Muscle layer of duodenum (tissue), 2 donors: ENCODE data around the gene OR10H1.
A peak's percentile ranks its signal among the peaks of the same experiment; 100 is the strongest.
"Not testable (repeated sequence)": the region's sequence is repeated elsewhere in the genome, so short reads cannot be mapped to it uniquely, and the experiment has no call there.

Experiments used
- H3K27ac ChIP-seq: one replicate; pipeline ENCODE4 v1.7.0; 2013; ENCODE audit warnings: mild to moderate bottlenecking, low read length
- H3K27me3 ChIP-seq: one replicate; pipeline ENCODE4 v1.7.0; 2013; ENCODE audit warnings: low read depth, mild to moderate bottlenecking, control low read depth, low read length
- H3K36me3 ChIP-seq, 2 donors: one replicate each; pipeline ENCODE4 v1.7.0; 2013; ENCODE audit warnings: low read length in 2 of 2, control low read depth in 1 of 2, mild to moderate bottlenecking in 1 of 2; ENCODE audit not compliant: insufficient read depth in 2 of 2, control insufficient read depth in 1 of 2
- H3K4me1 ChIP-seq, 2 donors: one replicate each; pipeline ENCODE4 v1.7.0; 2013; ENCODE audit warnings: low read length in 2 of 2, mild to moderate bottlenecking in 2 of 2, control low read depth in 1 of 2, moderate library complexity in 1 of 2; ENCODE audit not compliant: insufficient read depth in 2 of 2, control insufficient read depth in 1 of 2
- H3K4me3 ChIP-seq, 2 donors: one replicate each; pipeline ENCODE4 v1.7.0; 2013; ENCODE audit warnings: low read length in 2 of 2, low read depth in 1 of 2, mild to moderate bottlenecking in 1 of 2
- H3K9me3 ChIP-seq, 2 donors: one replicate each; pipeline ENCODE4 v1.7.0; 2013; ENCODE audit warnings: low read length in 2 of 2, control low read depth in 1 of 2, mild to moderate bottlenecking in 1 of 2; ENCODE audit not compliant: control insufficient read depth in 1 of 2
- donor health status: healthy.

OR10H1 gene

GRCh38 chr19:15782896-15783295 lies 32.6 kb downstream of the OR10H1 start:
- H3K9me3 ChIP-seq, H3K4me3 ChIP-seq, H3K27ac ChIP-seq, H3K27me3 ChIP-seq, H3K36me3 ChIP-seq: not testable (repeated sequence)
- H3K4me1 ChIP-seq: peaks cover 0 to 20% of the 10 kb centered on the region in 2 donors

- no peaks in the 10 kb centered on the region for H3K36me3 ChIP-seq
- no peaks in the 10 kb centered on the region for H3K9me3 ChIP-seq
- no peak overlapping the region for H3K27ac ChIP-seq
- no peaks in the 10 kb centered on the region for H3K27me3 ChIP-seq
- peaks cover 0 to 20% of the 10 kb centered on the region in 2 donors for H3K4me1 ChIP-seq
- no peak overlapping the region for H3K4me3 ChIP-seq
These were observed 33.3 kb downstream of the OR10H1 start for GRCh38 chr19:15782211-15782610.

- Histone ChIP-seq H3K9me3 (no peaks in the 10 kb centered on the region), H3K4me1 (peaks cover 0 to 20% of the 10 kb centered on the region in 2 donors), H3K27ac (no peak overlapping the region), H3K4me3 (no peak overlapping the region), H3K27me3 (no peaks in the 10 kb centered on the region), H3K36me3 (no peaks in the 10 kb centered on the region)
These were observed 33.8 kb downstream of the OR10H1 start for GRCh38 chr19:15781661-15782060.

GRCh38 chr19:15780610-15781418 lies 34.6 kb downstream of the OR10H1 start:
- Histone ChIP-seq H3K27me3 (no peaks in the 10 kb centered on the region), H3K9me3 (no peaks in the 10 kb centered on the region), H3K27ac (peak overlapping the region; percentile 31), H3K4me1 (peaks cover 0 to 20% of the 10 kb centered on the region in 2 donors), H3K4me3 (no peak overlapping the region), H3K36me3 (no peaks in the 10 kb centered on the region)

- peak overlapping the region; percentile 34 to 40 for H3K4me3 ChIP-seq
- H3K9me3 ChIP-seq: no peaks in the 10 kb centered on the region
- H3K27me3 ChIP-seq: no peaks in the 10 kb centered on the region
- H3K36me3 ChIP-seq: no peaks in the 10 kb centered on the region
- H3K27ac ChIP-seq: peak overlapping the region; percentile 31
- H3K4me1 ChIP-seq: peaks cover 0 to 20% of the 10 kb centered on the region in 2 donors
These were observed 35.5 kb downstream of the OR10H1 start for GRCh38 chr19:15779756-15780476.

GRCh38 chr19:15776991-15777970 lies 38.2 kb downstream of the OR10H1 start:
- Histone ChIP-seq H3K9me3 (no peaks in the 10 kb centered on the region), H3K4me3 (no peak overlapping the region), H3K36me3 (no peaks in the 10 kb centered on the region), H3K27ac (no peak overlapping the region), H3K27me3 (no peaks in the 10 kb centered on the region), H3K4me1 (peaks cover 0 to 20% of the 10 kb centered on the region in 2 donors)

GRCh38 chr19:15776264-15776663 lies 39.2 kb downstream of the OR10H1 start:
- no peaks in the 10 kb centered on the region for H3K36me3 ChIP-seq
- H3K27me3 ChIP-seq: no peaks in the 10 kb centered on the region
- no peak overlapping the region for H3K4me3 ChIP-seq
- H3K27ac ChIP-seq: no peak overlapping the region
- no peaks in the 10 kb centered on the region for H3K9me3 ChIP-seq
- H3K4me1 ChIP-seq: peaks cover 0 to 20% of the 10 kb centered on the region in 2 donors

GRCh38 chr19:15775249-15775648 lies 40.2 kb downstream of the OR10H1 start:
- no peaks in the 10 kb centered on the region for H3K27me3 ChIP-seq
- no peaks in the 10 kb centered on the region for H3K36me3 ChIP-seq
- H3K4me1 ChIP-seq: peaks cover 0 to 10% of the 10 kb centered on the region in 2 donors
- no peak overlapping the region for H3K4me3 ChIP-seq
- H3K9me3 ChIP-seq: no peaks in the 10 kb centered on the region
- no peak overlapping the region for H3K27ac ChIP-seq

- H3K27ac ChIP-seq, H3K36me3 ChIP-seq, H3K4me1 ChIP-seq, H3K27me3 ChIP-seq, H3K9me3 ChIP-seq, H3K4me3 ChIP-seq: not testable (repeated sequence)
These were observed 41.3 kb downstream of the OR10H1 start for GRCh38 chr19:15774159-15774558.

- Histone ChIP-seq H3K27me3 (no peaks in the 10 kb centered on the region), H3K4me3 (no peak overlapping the region), H3K4me1 (no peaks in the 10 kb centered on the region), H3K27ac (no peak overlapping the region), H3K36me3 (peaks cover 0 to 4% of the 10 kb centered on the region in 2 donors), H3K9me3 (peaks cover 0 to 8% of the 10 kb centered on the region in 2 donors)
These were observed 45.9 kb downstream of the OR10H1 start for GRCh38 chr19:15769586-15769985.
